Neural cell (in vitro differentiated cells): ENCODE results near the gene GCN1. TPM values are rescaled to one million over a fixed set of nuclear protein-coding genes. Genes with fewer than 3 reads are reported as not detected.

Source experiments
- H2AFZ ChIP-seq: fragments of 200-600, 300-800 bp; sonication (generic), shearing (Covaris generic); 2 replicates; pipeline ENCODE4 v1.6.0; 2014; ENCODE audit warnings: low read depth, mild to moderate bottlenecking, antibody characterized with exemption, low read length, moderate library complexity
- H3F3A ChIP-seq: fragments of 200-600 bp; shearing (Covaris generic); 2 replicates; pipeline ENCODE4 v1.6.1; 2016; ENCODE audit warnings: mild to moderate bottlenecking, moderate library complexity, mixed read lengths, antibody characterized with exemption, low read length; ENCODE audit not compliant: insufficient read depth, poor library complexity, severe bottlenecking
- H3K27ac ChIP-seq: fragments of 200-600, 300-800 bp; sonication (generic), shearing (Covaris generic); 2 replicates; pipeline ENCODE4 v1.5.1; 2014; ENCODE audit warnings: mild to moderate bottlenecking, low read length, moderate library complexity
- H3K27me3 ChIP-seq: fragments of 300-800, 200-600 bp; sonication (generic), shearing (Covaris generic); 2 replicates; pipeline ENCODE4 v1.6.0; 2014; ENCODE audit warnings: mild to moderate bottlenecking, low read depth, low read length, moderate library complexity; ENCODE audit not compliant: insufficient read depth
- H3K36me3 ChIP-seq: fragments of 300-800, 200-600 bp; sonication (generic), shearing (Covaris generic); 2 replicates; pipeline ENCODE4 v1.5.1; 2014; ENCODE audit warnings: mild to moderate bottlenecking, antibody characterized with exemption, low read length, moderate library complexity; ENCODE audit not compliant: insufficient read depth
- H3K4me2 ChIP-seq: fragments of 300-800, 200-600 bp; sonication (generic), shearing (Covaris generic); 2 replicates; pipeline ENCODE4 v1.6.0; 2014; ENCODE audit warnings: mild to moderate bottlenecking, low read length
- H3K4me3 ChIP-seq: fragments of 300-800, 200-600 bp; sonication (generic), shearing (Covaris generic); 2 replicates; pipeline ENCODE4 v1.5.1; 2014; ENCODE audit warnings: mild to moderate bottlenecking, low read length, moderate library complexity
- H3K79me2 ChIP-seq: fragments of 200-600 bp; shearing (Covaris generic); replicated peaks from 2 replicates; pipeline ENCODE4 v1.6.0; 2014; ENCODE audit warnings: mild to moderate bottlenecking, low read length, moderate library complexity; ENCODE audit not compliant: insufficient read depth
- H3K9ac ChIP-seq: fragments of 300-800, 200-600 bp; sonication (generic), shearing (Covaris generic); 2 replicates; pipeline ENCODE4 v1.6.1; 2016; ENCODE audit warnings: mild to moderate bottlenecking, low read length, mixed read lengths
- H3K9me2 ChIP-seq: fragments of 200-600 bp; shearing (Covaris generic); 2 replicates; pipeline ENCODE4 v1.6.1; 2016; ENCODE audit warnings: mild to moderate bottlenecking, low read length, mixed read lengths; ENCODE audit not compliant: insufficient read depth
- H3K9me3 ChIP-seq: fragments of 200-600, 300-800 bp; sonication (generic), shearing (Covaris generic); 2 replicates; pipeline ENCODE4 v1.6.1; 2016; ENCODE audit warnings: mild to moderate bottlenecking, mixed run types, low read length, moderate library complexity, mixed read lengths
- H4K20me1 ChIP-seq: fragments of 200-600 bp; shearing (Covaris generic); 2 replicates; pipeline ENCODE4 v1.6.1; 2016; ENCODE audit warnings: mild to moderate bottlenecking, mixed run types; ENCODE audit not compliant: insufficient read depth
- CTCF ChIP-seq: fragments of 450-650 bp; IDR thresholded peaks from 2 replicates; pipeline ENCODE4 v1.5.1; 2014; ENCODE audit warnings: antibody characterized with exemption, mild to moderate bottlenecking, moderate library complexity; ENCODE audit not compliant: poor library complexity, severe bottlenecking
- EP300 ChIP-seq: fragments of 450-650 bp; conservative IDR thresholded peaks from 2 replicates; pipeline ENCODE4 v1.6.1; 2014; ENCODE audit warnings: antibody characterized with exemption, mild to moderate bottlenecking, moderate library complexity; ENCODE audit not compliant: poor library complexity, severe bottlenecking
- EZH2 ChIP-seq: fragments of 200-600, 300-800 bp; shearing (Covaris generic), sonication (generic); IDR thresholded peaks from 2 replicates; pipeline ENCODE4 v1.6.1; 2014; ENCODE audit warnings: antibody characterized with exemption, low read length, borderline replicate concordance, mild to moderate bottlenecking; ENCODE audit not compliant: insufficient read depth, poor library complexity, severe bottlenecking
- MXI1 ChIP-seq: fragments of 450-650 bp; conservative IDR thresholded peaks from 2 replicates; pipeline ENCODE4 v1.6.1; 2014; ENCODE audit warnings: antibody characterized with exemption, mild to moderate bottlenecking; ENCODE audit not compliant: poor library complexity, severe bottlenecking
- POLR2AphosphoS5 ChIP-seq: IDR thresholded peaks from 2 replicates; pipeline ENCODE4 v1.6.1; 2012
- RAD21 ChIP-seq: fragments of 450-650 bp; conservative IDR thresholded peaks from 2 replicates; pipeline ENCODE4 v1.6.1; 2014; ENCODE audit warnings: antibody characterized with exemption, mild to moderate bottlenecking, moderate library complexity
- REST ChIP-seq: IDR thresholded peaks from 2 replicates; pipeline ENCODE4 v1.6.1; 2012; ENCODE audit warnings: borderline replicate concordance
- SMC3 ChIP-seq: fragments of 450-650 bp; conservative IDR thresholded peaks from 2 replicates; pipeline ENCODE4 v1.6.1; 2014; ENCODE audit warnings: antibody characterized with exemption, mild to moderate bottlenecking, moderate library complexity; ENCODE audit not compliant: poor library complexity
- TAF1 ChIP-seq: IDR thresholded peaks from 2 replicates; pipeline ENCODE4 v1.6.1; 2012; ENCODE audit warnings: low read depth
- polyA plus RNA-seq: library from polyadenylated mRNA; depleted of rRNA; stranded (reverse); fragments of >200 nt; gene quantifications from 2 replicates; pipeline ENCODE4 v1.2.3, GENCODE V29; 2014

The GCN1 gene
- polyA plus RNA-seq, 1 donor from 2014 or later, result 21.5 TPM

DNA sequence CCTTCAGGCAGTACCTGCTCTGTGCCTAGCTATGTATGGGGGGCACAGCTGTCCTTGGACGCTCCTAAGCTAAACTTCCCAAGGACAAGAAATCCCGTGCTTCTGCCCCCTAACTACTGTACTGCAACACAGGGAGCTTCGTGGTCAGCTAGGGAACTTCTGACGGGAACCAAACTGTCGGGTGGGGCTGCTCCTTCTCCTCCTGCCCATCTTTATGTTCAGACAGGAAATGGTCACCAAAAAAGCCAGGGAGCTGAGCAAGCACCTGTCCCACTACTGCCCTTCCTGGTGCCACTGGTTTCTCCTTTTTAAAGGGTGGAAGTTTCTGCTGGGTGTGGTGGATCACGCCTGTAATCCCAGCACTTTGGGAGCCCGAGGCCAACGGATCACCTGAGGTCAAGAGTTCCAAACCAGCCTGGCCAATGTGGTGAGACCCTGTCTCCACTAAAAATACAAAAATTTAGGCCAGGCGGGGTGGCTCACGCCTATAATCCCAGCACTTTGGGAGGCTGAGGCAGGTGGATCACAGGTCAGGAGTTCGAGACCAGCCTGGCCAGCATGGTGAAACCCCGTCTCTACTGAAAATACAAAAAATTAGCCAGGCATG, 44.4 kb upstream of the GCN1 start:
- Histone ChIP-seq H3K4me2 (no peak overlapping the region), H3K9ac (no peak overlapping the region), H3K27ac (no peak overlapping the region), H3K9me2 (no peaks in the 10 kb centered on the region), H3K9me3 (no peaks in the 10 kb centered on the region), H4K20me1 (no peaks in the 10 kb centered on the region), H3K36me3 (no peaks in the 10 kb centered on the region), H3K79me2 (no peaks in the 10 kb centered on the region), H3F3A (no peaks in the 10 kb centered on the region), H2AFZ (no peak overlapping the region), H3K4me3 (no peak overlapping the region), H3K27me3 (no peaks in the 10 kb centered on the region)
- TF ChIP-seq POLR2AphosphoS5, result no peak
- TF ChIP-seq EZH2, result no peak
- no peak for TF ChIP-seq TAF1
- TF ChIP-seq REST, result no peak
- no peak for TF ChIP-seq MXI1
- TF ChIP-seq CTCF, result no peak
- TF ChIP-seq EP300, result no peak
- no peak for TF ChIP-seq RAD21
- TF ChIP-seq SMC3, result no peak

GRCh38 chr12:120238217-120238616, 43.7 kb upstream of the GCN1 start:
- no peak overlapping the region for H2AFZ ChIP-seq
- no peaks in the 10 kb centered on the region for H3K9me2 ChIP-seq
- no peak overlapping the region for H3K4me2 ChIP-seq
- H3K36me3 ChIP-seq, result no peaks in the 10 kb centered on the region
- H3K27ac ChIP-seq, result no peak overlapping the region
- H3K79me2 ChIP-seq, result no peaks in the 10 kb centered on the region
- no peaks in the 10 kb centered on the region for H4K20me1 ChIP-seq
- H3K9me3 ChIP-seq, result no peaks in the 10 kb centered on the region
- H3K4me3 ChIP-seq, result no peak overlapping the region
- no peaks in the 10 kb centered on the region for H3K27me3 ChIP-seq
- TF ChIP-seq EP300 (no peak), RAD21 (no peak), MXI1 (no peak), EZH2 (no peak), REST (no peak), POLR2AphosphoS5 (no peak), SMC3 (no peak), TAF1 (no peak), CTCF (no peak)
- no peaks in the 10 kb centered on the region for H3F3A ChIP-seq
- H3K9ac ChIP-seq, result no peak overlapping the region
